GM23338 (cell line): Measurements from ENCODE around the gene PSMD6. TPM values are rescaled to one million over a fixed set of nuclear protein-coding genes. Genes with fewer than 3 reads are reported as not detected.

Experiments used
- ATAC-seq: fragments of 200-7000 bp; cut with Tn5 transposase; 3 replicates; pipeline ENCODE4 v1.9.1; 2020
- DNase-seq: peaks from one replicate; pipeline ENCODE4 v3.0.0-alpha.2; 2015; ENCODE audit warnings: low spot score
- H2AFZ ChIP-seq: fragments of 200-600 bp; sonication (generic); 2 replicates; pipeline ENCODE4 v1.8.0; 2016; ENCODE audit warnings: antibody characterized with exemption, mild to moderate bottlenecking, moderate library complexity
- H3F3A ChIP-seq: fragments of 200-600 bp; sonication (generic); replicated peaks from 2 replicates; pipeline ENCODE4 v1.8.0; 2017; ENCODE audit warnings: antibody characterized with exemption, mixed run types, low read depth
- H3K27ac ChIP-seq: fragments of 200-600 bp; sonication (generic); 2 replicates; pipeline ENCODE4 v1.6.1; 2016; ENCODE audit warnings: low read depth
- H3K27me3 ChIP-seq: fragments of 200-600 bp; sonication (generic); 2 replicates; pipeline ENCODE4 v1.8.0; 2016; ENCODE audit warnings: mild to moderate bottlenecking, mixed run types, moderate library complexity; ENCODE audit not compliant: insufficient read depth
- H3K36me3 ChIP-seq: fragments of 200-600 bp; sonication (generic); 2 replicates; pipeline ENCODE4 v1.8.0; 2016; ENCODE audit warnings: mild to moderate bottlenecking; ENCODE audit not compliant: insufficient read depth
- H3K4me1 ChIP-seq: fragments of 200-600 bp; sonication (generic); 2 replicates; pipeline ENCODE4 v1.8.0; 2016; ENCODE audit warnings: mild to moderate bottlenecking, moderate library complexity; ENCODE audit not compliant: insufficient read depth
- H3K4me2 ChIP-seq: fragments of 200-600 bp; sonication (generic); 2 replicates; pipeline ENCODE4 v1.7.1; 2017; ENCODE audit warnings: mixed run types
- H3K4me3 ChIP-seq: fragments of 200-600 bp; sonication (generic); 2 replicates; pipeline ENCODE4 v1.6.1; 2016; ENCODE audit warnings: mixed run types
- H3K79me2 ChIP-seq: fragments of 200-600 bp; sonication (generic); replicated peaks from 2 replicates; pipeline ENCODE4 v1.8.0; 2017; ENCODE audit warnings: mild to moderate bottlenecking; ENCODE audit not compliant: insufficient read depth
- H3K9me2 ChIP-seq: fragments of 200-600 bp; sonication (generic); 2 replicates; pipeline ENCODE4 v1.8.0; 2017; ENCODE audit not compliant: insufficient read depth
- H4K20me1 ChIP-seq: fragments of 200-600 bp; sonication (generic); replicated peaks from 2 replicates; pipeline ENCODE4 v1.8.0; 2017; ENCODE audit warnings: mild to moderate bottlenecking; ENCODE audit not compliant: insufficient read depth
- H3K27ac Mint-ChIP-seq: 2 replicates; pipeline ENCODE4 v1.8.0; 2020; ENCODE audit warnings: inconsistent platforms, mild to moderate bottlenecking, moderate library complexity, mixed read lengths
- H3K27me3 Mint-ChIP-seq: 3 replicates; pipeline ENCODE4 v1.8.0; 2022; ENCODE audit warnings: low read depth, mild to moderate bottlenecking, moderate library complexity, mixed read lengths, inconsistent platforms; ENCODE audit not compliant: insufficient read depth, poor library complexity
- H3K36me3 Mint-ChIP-seq: 3 replicates; pipeline ENCODE4 v1.8.0; 2021; ENCODE audit warnings: low read depth, mild to moderate bottlenecking, inconsistent platforms, moderate library complexity, mixed read lengths
- H3K4me1 Mint-ChIP-seq: 3 replicates; pipeline ENCODE4 v1.8.0; 2020; ENCODE audit warnings: mild to moderate bottlenecking, inconsistent platforms, mixed read lengths
- H3K4me3 Mint-ChIP-seq: 3 replicates; pipeline ENCODE4 v1.8.0; 2021; ENCODE audit warnings: moderate library complexity, mild to moderate bottlenecking, inconsistent platforms, mixed read lengths
- H3K9me3 Mint-ChIP-seq: 3 replicates; pipeline ENCODE4 v1.8.0; 2020; ENCODE audit warnings: moderate library complexity, mild to moderate bottlenecking, inconsistent platforms, mixed read lengths
- CREB1 ChIP-seq: fragments of 250-450 bp; sonication (Bioruptor Pico); IDR thresholded peaks from 2 replicates; pipeline ENCODE4 v1.5.0; 2020; ENCODE audit warnings: low read depth, mild to moderate bottlenecking, moderate library complexity
- CTCF ChIP-seq, 2 experiments: fragments of 200-600 bp in 1 of 2; sonication (generic) in 1 of 2; conservative IDR thresholded peaks; 2 replicates each; pipeline versions ENCODE4 v1.5.1 to v1.6.1; 2016 to 2017; ENCODE audit warnings: antibody characterized with exemption in 2 of 2, low read depth in 2 of 2, mild to moderate bottlenecking in 2 of 2, moderate library complexity in 1 of 2
- EZH2 ChIP-seq: fragments of 200-600 bp; sonication (generic); IDR thresholded peaks from one replicate; pipeline ENCODE4 v1.8.0; 2017; ENCODE audit warnings: antibody characterized with exemption, mild to moderate bottlenecking, low read depth; ENCODE audit not compliant: unreplicated experiment
- JUNB ChIP-seq: IDR thresholded peaks from one replicate; pipeline ENCODE4 v1.6.1; 2016; ENCODE audit warnings: antibody characterized with exemption; ENCODE audit not compliant: unreplicated experiment
- NANOG ChIP-seq: IDR thresholded peaks from 2 replicates; pipeline ENCODE4 v1.6.1; 2016; ENCODE audit warnings: antibody characterized with exemption, borderline replicate concordance
- POLR2AphosphoS5 ChIP-seq: IDR thresholded peaks from 2 replicates; pipeline ENCODE4 v1.6.1; 2016; ENCODE audit warnings: antibody characterized with exemption, low read depth
- STAT1 ChIP-seq: IDR thresholded peaks from one replicate; pipeline ENCODE4 v1.6.1; 2016; ENCODE audit warnings: antibody characterized with exemption; ENCODE audit not compliant: unreplicated experiment
- ZNF114 ChIP-seq: fragments of 250-450 bp; sonication (Bioruptor Pico); IDR thresholded peaks from 2 replicates; pipeline ENCODE4 v1.5.0; 2020; ENCODE audit warnings: mild to moderate bottlenecking, moderate library complexity
- ZNF331 ChIP-seq: fragments of 250-450 bp; sonication (Bioruptor Pico); IDR thresholded peaks from 2 replicates; pipeline ENCODE4 v1.5.0; 2020; ENCODE audit warnings: low read depth, mild to moderate bottlenecking, moderate library complexity
- polyA plus RNA-seq: library from polyadenylated mRNA; unstranded; fragments of >200 nt; fragmentation: Nextera tagmentation; extraction: Ambion mirVana; gene quantifications from 2 replicates; pipeline ENCODE4 v1.2.1, GENCODE V29; 2016
- total RNA-seq: library from RNA; depleted of rRNA; stranded (reverse); fragments of >200 nt; shearing (Covaris generic); gene quantifications from 2 replicates; pipeline ENCODE4 v1.2.3, GENCODE V29; 2014
- TF ChIP-seq, protein P1 (sequence below): IDR thresholded peaks from one replicate; pipeline ENCODE4 v1.6.1; 2018; ENCODE audit warnings: antibody characterized with exemption; ENCODE audit not compliant: unreplicated experiment

Gene PSMD6
- total and polyA plus RNA-seq, 2 experiments from 2014 or later, result 98.1 to 205 TPM

DNA sequence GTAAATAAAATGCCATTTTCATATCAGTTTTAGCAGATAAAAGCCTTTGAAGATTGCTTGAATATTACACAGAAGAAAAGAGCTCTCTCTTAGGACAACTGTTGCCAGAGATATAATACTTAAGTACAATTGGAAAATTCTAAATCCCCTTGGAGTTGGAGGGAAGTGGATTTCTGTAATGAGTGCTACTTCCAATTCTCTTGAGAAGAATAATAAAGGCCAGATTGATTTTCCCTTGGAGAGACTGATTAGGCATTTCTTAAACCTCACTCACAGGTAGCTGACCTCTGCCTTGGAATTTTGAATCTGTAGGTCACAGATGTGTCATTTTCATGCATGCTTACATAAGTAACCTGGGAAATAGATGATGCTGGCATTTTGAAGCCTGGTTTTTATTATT lies 29.8 kb upstream of the PSMD6 start (continued):
- TF ChIP-seq, protein P1, sequence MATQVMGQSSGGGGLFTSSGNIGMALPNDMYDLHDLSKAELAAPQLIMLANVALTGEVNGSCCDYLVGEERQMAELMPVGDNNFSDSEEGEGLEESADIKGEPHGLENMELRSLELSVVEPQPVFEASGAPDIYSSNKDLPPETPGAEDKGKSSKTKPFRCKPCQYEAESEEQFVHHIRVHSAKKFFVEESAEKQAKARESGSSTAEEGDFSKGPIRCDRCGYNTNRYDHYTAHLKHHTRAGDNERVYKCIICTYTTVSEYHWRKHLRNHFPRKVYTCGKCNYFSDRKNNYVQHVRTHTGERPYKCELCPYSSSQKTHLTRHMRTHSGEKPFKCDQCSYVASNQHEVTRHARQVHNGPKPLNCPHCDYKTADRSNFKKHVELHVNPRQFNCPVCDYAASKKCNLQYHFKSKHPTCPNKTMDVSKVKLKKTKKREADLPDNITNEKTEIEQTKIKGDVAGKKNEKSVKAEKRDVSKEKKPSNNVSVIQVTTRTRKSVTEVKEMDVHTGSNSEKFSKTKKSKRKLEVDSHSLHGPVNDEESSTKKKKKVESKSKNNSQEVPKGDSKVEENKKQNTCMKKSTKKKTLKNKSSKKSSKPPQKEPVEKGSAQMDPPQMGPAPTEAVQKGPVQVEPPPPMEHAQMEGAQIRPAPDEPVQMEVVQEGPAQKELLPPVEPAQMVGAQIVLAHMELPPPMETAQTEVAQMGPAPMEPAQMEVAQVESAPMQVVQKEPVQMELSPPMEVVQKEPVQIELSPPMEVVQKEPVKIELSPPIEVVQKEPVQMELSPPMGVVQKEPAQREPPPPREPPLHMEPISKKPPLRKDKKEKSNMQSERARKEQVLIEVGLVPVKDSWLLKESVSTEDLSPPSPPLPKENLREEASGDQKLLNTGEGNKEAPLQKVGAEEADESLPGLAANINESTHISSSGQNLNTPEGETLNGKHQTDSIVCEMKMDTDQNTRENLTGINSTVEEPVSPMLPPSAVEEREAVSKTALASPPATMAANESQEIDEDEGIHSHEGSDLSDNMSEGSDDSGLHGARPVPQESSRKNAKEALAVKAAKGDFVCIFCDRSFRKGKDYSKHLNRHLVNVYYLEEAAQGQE, result no peak
- TF ChIP-seq POLR2AphosphoS5 (no peak), NANOG (no peak), JUNB (no peak), EZH2 (no peak), CREB1 (CRISPR knock-in tag) (no peak), STAT1 (no peak), ZNF114 (CRISPR knock-in tag) (no peak), ZNF331 (CRISPR knock-in tag) (no peak)

GRCh38 chr3:64049832-64050231 lies 26.5 kb upstream of the PSMD6 start:
- H3K4me1 ChIP-seq, result peaks cover 31% of the 10 kb centered on the region
- no peaks in the 10 kb centered on the region for H3K27me3 ChIP-seq
- Mint-ChIP-seq H3K27me3 (no peaks in the 10 kb centered on the region), H3K36me3 (no peaks in the 10 kb centered on the region), H3K9me3 (no peaks in the 10 kb centered on the region), H3K4me3 (no peak overlapping the region), H3K27ac (no peak overlapping the region; the same call in 1 of the 2 replicates), H3K4me1 (peaks cover 32% of the 10 kb centered on the region)
- no peaks in the 10 kb centered on the region for H4K20me1 ChIP-seq
- no peak for TF ChIP-seq EZH2
- no peak overlapping the region for H2AFZ ChIP-seq
- H3K9me2 ChIP-seq, result no peaks in the 10 kb centered on the region
- no peak overlapping the region for H3K4me3 ChIP-seq
- H3K79me2 ChIP-seq, result no peaks in the 10 kb centered on the region
- H3F3A ChIP-seq, result no peaks in the 10 kb centered on the region
- H3K36me3 ChIP-seq, result no peaks in the 10 kb centered on the region
- DNase-seq (peak; percentile 69), ATAC-seq (peak; percentile 94)
- H3K4me2 ChIP-seq, result peak overlapping the region; percentile 61
- H3K27ac ChIP-seq, result no peak overlapping the region

- Histone ChIP-seq H3K4me1 (peaks cover 31% of the 10 kb centered on the region), H3F3A (no peaks in the 10 kb centered on the region), H3K79me2 (no peaks in the 10 kb centered on the region), H3K27me3 (no peaks in the 10 kb centered on the region), H3K9me2 (no peaks in the 10 kb centered on the region), H3K4me3 (no peak overlapping the region), H3K27ac (no peak overlapping the region), H4K20me1 (no peaks in the 10 kb centered on the region), H2AFZ (no peak overlapping the region), H3K36me3 (no peaks in the 10 kb centered on the region), H3K4me2 (peak overlapping the region; percentile 61)
- Mint-ChIP-seq H3K27ac (no peak overlapping the region), H3K4me1 (peaks cover 30% of the 10 kb centered on the region), H3K36me3 (no peaks in the 10 kb centered on the region), H3K9me3 (no peaks in the 10 kb centered on the region), H3K27me3 (no peaks in the 10 kb centered on the region), H3K4me3 (no peak overlapping the region; the same call in 2 of the 3 replicates)
- ATAC-seq, result peak; percentile 23
- no peak for DNase-seq
- TF ChIP-seq CREB1 (CRISPR knock-in tag) (no peak), NANOG (no peak), CTCF (conservative IDR thresholded peaks at IDR 0.05; ENCODE audit: low read depth in 2 of 2) (no peak), JUNB (no peak), POLR2AphosphoS5 (no peak)
- TF ChIP-seq, protein P1, result no peak
Observed at GRCh38 chr3:64049136-64049535, 25.8 kb upstream of the PSMD6 start.
